Medulla oblongata (tissue), 1 donor: Measurements from ENCODE around the gene TEX47.

Experiments used
- DNase-seq: peaks from one replicate; pipeline ENCODE4 v3.0.0-alpha.2; 2015; ENCODE audit errors: extremely low spot score

TEX47 gene

DNA sequence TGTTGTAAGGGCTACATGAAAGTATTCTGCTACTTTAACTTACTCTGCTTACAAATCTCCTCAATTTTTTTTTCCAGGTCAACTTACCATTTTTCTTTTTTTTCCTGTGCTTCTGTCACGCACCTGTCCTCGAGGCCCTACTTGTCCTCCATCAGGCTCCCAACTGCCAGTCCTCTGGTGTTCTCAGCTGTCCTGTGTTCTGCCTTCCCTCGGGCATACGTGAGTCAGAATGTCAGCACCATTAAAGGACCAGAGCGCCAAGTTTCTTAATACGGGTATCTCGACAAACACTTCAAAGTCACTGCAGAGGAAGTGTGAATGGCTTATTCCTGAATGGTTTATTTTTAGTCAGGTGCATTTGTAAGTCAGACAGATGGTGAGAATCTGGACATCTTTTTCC is at the start of gene TEX47:
TEX47 (minus strand) TSS at position 185 of the 400 bp plus-strand sequence. CDS start 795 bp downstream, outside the sequence.
- DNase-seq: no peak

GRCh38 chr7:88845091-88845490 is 49.6 kb upstream of the TEX47 start:
- no peak for DNase-seq

DNA sequence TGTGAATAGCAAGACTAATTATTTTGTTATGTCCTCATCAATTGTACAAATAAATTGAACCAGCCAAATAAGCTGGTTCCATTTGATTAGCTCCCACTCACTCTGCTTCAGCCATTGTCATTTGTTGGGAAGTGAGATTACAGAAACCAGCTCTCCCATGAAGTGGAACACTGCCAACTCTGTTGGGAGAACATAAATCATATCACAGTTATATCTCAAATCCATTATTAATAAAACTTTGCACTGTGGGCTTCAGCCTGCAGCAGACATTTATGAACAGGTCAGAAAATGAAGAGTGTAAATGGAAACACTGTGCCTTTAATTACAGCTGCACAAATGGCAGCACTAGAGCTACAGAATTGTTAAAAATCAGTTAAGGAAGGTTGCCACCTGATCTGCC is 46.7 kb upstream of the TEX47 start:
- no peak for DNase-seq

GRCh38 chr7:88835147-88835728 is 39.7 kb upstream of the TEX47 start:
- DNase-seq: peak; percentile 33

- no peak for DNase-seq
These were observed 30.7 kb upstream of the TEX47 start for GRCh38 chr7:88826222-88826621.

DNA sequence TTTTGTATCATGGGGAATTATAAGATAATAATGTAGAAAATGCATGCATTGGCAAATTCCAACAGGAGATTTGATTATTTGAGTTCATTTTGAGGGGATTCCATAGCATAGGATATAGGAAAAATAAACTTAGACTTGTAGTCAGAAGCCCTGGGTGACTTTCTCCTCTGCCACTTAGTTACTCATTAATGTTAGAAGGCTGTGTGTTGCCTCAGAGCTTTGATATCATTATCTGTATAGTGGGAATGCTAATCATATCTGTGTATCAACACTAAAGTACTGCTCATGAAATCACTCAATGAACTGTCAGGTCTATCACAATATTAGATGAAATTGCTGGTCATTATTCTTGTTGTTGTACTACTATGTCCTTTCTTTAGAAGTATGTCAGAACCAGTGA is 23.0 kb upstream of the TEX47 start:
- DNase-seq: no peak

DNA sequence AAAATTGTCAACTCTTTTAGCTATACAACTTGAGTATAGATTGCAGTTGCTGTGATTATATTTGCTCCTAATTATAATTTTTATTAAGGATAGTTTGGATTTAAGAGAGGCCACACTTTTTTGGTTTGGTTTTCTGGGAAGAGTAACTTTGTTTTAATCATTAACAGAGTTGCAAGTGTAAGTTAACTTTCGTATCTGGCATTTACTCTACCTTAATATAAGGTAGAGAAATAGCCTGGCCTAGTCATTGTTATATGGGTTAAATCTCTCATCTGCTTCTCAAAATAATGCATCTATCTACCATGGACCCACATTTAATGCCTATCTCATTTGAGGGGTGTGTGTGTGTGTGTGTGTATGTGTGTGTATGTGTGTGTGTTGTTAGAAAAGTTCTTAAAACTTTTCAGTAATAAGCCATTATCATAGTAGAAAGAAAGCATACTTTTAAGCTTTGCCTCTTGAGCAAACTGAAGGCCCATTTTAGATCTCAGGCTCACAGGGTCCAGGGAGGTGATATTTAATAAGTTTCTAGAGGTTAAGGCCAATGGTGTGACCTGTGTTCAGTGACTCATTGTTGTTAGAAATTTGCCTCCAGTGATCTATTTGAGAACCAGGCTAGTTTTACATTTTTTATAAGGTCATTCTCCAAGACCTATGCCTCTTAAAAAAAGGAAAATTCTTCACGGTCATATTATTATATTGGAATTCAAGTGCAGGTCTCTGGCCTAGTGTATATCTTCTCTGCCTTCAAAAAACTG is 10.9 kb upstream of the TEX47 start:
- no peak for DNase-seq

- DNase-seq: no peak
These were observed 5.5 kb upstream of the TEX47 start for GRCh38 chr7:88801046-88801445.

DNA sequence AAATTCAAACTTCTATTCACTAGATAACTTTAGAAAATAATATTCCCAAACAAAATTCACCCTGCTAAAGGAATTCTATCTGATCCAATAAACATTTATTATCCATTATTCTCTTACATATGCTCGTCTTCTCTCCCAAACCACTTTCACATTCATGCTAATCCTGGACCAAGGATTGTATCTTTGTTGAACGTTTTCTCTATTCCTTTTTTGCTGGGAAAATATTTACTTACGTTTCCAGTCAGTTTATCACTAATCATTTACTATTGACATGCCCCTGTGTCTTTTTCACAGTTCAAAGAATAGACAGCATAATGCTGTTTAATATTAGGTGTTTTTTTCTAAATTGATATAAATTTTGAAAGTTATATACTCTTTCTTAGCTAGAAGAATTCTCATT is 3.2 kb downstream of the TEX47 start:
- no peak for DNase-seq

DNA sequence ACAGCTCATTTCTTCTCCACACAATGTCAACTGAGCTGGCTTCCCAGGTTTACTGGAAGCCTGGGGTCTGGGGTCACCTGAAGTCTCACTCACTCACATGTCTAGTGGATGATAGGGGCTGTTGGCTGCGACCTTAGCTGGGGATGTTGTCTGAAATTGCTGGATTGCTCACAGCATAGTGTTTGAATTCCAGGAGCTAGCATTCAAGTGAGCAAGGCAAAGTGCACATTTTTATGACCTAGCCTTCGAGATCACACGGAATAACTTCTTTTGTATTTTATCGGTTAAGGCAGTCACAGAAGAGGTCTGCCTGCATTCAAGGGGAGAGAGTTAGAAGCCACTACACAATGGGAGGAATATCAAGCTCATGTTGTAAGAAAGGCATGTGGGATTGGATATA is 3.6 kb downstream of the TEX47 start:
- DNase-seq: no peak

DNA sequence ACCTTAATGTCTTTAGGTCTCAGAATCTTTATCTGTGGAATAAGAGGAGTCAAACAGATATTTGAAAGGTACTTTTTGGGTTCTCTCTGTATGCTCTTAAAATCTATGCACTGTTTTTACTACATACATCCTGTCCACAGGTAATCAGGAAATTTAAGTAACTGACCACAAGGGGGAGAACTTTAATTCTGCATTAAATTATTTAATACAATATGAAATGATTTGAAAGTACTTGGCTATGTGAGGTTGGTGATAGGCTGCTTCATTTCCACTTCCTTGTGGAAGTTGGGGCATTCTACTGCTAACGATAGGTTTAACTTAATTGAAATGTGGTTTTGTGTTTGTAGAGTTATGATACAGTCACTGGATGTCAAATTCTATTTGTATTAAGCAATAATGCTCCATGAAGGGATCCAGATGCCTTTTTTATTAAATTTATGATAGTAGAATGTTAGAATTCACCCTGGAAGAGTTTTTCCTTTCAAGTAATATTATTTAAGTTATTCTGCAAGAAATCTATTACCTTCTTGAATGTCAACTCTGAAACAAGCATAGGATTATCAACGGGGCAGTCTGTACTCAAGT is 6.0 kb downstream of the TEX47 start:
- DNase-seq: no peak

- DNase-seq: no peak
These were observed 7.8 kb downstream of the TEX47 start for GRCh38 chr7:88787777-88788176.

DNA sequence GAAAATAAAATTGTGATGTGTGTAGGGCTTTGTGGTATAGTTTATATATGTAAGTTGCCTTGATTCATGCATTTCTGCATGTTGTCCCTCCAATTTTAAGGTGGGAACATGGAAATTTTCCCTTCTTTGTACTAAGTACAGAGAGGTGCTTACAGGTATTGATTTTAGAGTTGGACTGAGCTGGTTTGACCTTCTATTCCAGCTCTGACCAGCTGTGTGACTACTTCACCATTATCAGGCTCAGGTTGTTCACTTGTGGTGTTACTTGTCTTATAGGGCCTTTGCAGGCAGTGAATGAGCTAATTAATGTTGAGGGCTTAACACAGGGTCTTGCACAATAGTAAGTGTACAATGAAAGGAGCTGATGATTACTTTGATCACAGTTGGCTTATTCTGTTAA is 19.7 kb downstream of the TEX47 start:
- DNase-seq: no peak

GRCh38 chr7:88772776-88773175 is 22.8 kb downstream of the TEX47 start:
- no peak for DNase-seq

DNA sequence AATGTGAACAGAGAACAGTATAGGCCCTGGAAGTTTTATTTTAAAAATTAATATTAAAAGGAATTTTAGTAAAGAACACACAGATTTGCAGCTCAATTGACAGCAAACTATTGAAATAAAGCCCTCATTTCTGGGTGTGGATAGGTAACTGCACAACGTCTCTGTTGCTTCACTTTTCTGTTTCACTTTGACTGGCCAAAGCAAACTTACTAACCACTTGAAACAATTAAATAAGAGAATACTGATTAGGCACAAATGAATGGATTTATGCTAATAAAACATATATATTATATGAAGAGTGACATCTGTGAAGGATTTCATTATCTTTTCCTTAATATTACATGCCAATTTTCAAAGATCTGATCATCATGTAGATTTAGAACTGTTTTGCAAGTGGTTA is 24.1 kb downstream of the TEX47 start:
- no peak for DNase-seq

DNA sequence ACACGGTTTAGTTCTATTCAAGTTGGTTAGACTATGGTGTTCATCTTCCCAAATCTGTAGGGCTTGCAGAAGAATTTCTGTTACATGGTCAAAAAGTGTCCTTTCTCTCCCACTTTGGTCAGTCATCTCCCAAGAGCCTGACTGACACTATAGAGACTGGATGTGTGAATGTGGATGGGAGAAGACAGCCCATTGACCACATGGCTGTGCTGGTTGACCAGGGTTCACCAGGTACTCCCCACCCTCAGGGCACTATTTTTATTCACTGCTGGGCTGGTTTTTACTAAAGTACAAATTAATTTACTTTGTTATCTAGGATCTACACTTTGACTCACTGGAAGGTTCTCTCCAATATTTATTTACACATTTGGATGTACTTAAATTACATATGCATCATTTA is 33.8 kb downstream of the TEX47 start:
- DNase-seq: no peak

- no peak for DNase-seq
These were observed 35.4 kb downstream of the TEX47 start for GRCh38 chr7:88760136-88760515.

- peak; percentile 8 for DNase-seq
These were observed 36.1 kb downstream of the TEX47 start, which contains the start of gene ZNF804B for GRCh38 chr7:88759230-88760135. Gene ZNF804B (plus strand): TSS chr7:88759700. CDS start chr7:88759977, 277 bp downstream.

DNA sequence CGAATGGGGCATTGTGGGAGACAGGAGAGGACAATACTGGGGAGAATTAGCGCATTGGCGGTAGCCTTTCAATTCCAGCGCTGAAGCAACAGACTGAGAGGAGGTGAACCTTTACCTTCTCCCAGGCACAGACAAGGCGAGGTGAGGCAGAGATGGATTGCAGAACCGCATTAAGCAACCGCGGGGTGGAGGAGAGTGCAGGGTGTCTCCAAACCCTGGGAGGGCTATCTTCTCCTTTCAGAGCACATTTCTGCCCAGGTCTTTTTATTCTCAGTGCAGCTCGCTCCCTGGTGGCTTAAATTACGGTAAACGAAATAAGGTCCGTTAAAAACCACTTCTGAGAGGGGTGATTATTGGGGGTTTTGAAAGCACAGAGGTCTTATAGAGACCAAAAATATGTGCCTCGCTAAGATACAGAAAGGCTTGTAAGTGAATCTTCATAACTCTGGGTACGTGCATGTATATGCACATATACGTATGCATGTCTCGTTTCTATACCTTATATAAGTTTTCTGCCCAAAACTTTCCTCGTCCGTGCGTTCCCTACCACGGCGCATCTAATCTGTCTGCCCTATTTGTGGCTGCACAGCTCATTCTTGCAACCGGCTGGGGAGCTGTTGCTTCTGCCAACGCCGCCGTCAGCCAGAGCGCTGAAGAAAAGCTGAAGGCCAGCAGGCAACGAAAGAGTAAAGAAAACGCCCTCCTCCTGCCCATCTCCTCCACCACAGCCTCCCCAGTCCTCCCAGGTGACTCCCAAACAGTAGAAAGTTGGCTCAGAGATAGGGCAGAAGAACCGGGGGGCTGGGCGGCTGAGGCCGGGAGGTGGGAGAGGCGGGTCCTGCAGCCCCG is 36.9 kb downstream of the TEX47 start:
- DNase-seq: peak; percentile 32

DNA sequence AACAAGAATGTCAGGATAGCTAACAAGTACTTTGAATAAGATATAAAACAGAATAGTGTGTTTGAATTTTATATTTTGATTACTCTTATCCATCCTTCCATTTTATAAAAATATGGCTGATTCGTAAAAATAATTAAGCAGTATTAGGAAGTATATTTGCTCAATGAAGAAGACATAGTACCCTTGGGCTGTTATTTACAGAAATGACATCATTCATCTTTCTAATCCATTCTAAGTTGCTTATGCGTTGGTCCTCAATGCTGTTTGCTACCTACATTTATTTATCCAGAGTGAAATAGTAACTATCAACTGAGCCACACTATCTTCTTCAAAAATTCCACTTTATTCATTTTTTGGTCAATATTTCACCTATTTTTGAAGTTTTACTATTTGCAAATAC is 38.2 kb downstream of the TEX47 start:
- DNase-seq: no peak

GRCh38 chr7:88756802-88757201 is 38.7 kb downstream of the TEX47 start:
- DNase-seq: no peak
